ENCODE results near the gene HAGHL. TPM values are rescaled to one million over a fixed set of nuclear protein-coding genes. Genes with fewer than 3 reads are reported as not detected.

Gene HAGHL
- total RNA-seq, 6 experiments from 2014 or later = 0.83 to 2.5 (median 1.3) TPM

DNA sequence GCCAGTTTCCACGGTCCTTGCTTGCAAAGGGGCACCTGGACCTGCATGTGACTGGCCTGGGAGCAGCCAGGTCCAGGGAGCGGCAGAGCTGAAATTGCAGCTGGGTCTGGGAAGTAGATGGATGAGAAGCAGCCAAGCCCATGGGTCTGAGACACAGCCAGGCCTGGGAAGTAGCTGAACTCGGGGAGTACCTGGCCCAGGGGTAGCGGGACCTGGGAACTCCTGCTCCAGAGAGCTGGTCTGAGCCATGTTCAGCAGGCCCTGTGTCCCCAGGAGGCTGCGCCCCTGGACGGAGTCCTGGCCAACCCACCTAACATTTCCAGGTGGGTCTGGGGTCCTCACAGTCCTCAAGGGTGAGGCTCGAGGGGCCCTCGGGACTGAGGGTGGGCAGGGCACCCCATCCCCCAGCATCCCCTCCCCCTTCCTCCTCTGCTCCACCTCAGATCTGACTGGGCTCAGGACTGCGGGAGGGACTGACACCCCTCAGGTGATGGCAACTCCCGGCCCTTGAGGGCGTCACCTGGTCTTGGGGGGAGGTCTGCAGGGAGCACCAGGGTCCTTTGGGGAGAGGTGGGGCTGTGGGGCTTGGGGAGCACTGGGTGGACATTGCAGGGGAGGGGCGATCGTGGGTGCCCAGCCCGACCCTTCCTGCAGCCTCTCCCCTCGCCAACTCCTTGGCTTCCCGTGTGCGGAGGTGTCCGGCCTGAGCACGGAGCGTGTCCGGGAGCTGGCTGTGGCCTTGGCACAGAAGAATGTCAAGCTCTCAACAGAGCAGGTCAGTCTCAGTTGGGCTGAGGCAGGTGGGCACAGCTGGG lies 36.7 kb downstream of the HAGHL start:
- DNase-seq (no peak), ATAC-seq (no peak)
- TF ChIP-seq POLR2A (IDR thresholded peaks at IDR 0.05) = no peak
- TF ChIP-seq, protein P1, sequence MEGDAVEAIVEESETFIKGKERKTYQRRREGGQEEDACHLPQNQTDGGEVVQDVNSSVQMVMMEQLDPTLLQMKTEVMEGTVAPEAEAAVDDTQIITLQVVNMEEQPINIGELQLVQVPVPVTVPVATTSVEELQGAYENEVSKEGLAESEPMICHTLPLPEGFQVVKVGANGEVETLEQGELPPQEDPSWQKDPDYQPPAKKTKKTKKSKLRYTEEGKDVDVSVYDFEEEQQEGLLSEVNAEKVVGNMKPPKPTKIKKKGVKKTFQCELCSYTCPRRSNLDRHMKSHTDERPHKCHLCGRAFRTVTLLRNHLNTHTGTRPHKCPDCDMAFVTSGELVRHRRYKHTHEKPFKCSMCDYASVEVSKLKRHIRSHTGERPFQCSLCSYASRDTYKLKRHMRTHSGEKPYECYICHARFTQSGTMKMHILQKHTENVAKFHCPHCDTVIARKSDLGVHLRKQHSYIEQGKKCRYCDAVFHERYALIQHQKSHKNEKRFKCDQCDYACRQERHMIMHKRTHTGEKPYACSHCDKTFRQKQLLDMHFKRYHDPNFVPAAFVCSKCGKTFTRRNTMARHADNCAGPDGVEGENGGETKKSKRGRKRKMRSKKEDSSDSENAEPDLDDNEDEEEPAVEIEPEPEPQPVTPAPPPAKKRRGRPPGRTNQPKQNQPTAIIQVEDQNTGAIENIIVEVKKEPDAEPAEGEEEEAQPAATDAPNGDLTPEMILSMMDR (IDR thresholded peaks at IDR 0.05) = no peak
- intact Hi-C loops (cut with DNase I) = no loop called here
- H3K4me1 ChIP-seq = no peaks in the 10 kb centered on the region
- 82% methylated on average over 3 of the region's 21 CpGs for WGBS (ENCODE audit: insufficient coverage, low coverage, low lambda C conversion rate, missing lambda C conversion rate)
- no peak overlapping the region for H3K4me3 ChIP-seq
- H3K36me3 ChIP-seq = no peaks in the 10 kb centered on the region
- H3K27me3 ChIP-seq = no peaks in the 10 kb centered on the region
- H3K9me3 ChIP-seq = no peaks in the 10 kb centered on the region
- no peak overlapping the region for H3K27ac ChIP-seq

DNA sequence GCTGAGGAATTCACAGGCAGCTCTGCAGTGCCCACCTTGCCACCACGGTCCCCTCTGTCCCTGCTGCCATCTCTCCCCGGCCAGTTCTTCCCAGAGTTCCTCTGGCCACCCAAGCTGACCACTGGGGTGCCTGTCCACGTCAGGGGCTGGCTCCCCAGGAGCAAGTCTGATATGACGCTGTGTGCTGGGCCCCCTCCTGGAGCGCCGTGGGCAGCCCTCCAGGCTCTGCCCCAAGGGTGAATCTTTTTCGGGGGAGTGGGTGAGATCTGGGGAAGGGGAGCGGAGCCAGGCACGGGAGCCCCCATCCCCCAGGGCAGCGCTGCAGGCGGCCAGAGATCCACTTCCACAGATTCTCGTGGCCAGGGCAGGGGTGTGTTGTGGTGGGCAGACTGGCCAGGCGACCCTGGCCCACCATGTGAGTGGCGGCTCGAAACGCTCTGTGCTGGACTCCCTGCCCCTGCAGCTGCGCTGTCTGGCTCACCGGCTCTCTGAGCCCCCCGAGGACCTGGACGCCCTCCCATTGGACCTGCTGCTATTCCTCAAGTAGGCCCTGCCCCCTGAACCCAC lies 37.4 kb downstream of the HAGHL start:
- no peaks in the 10 kb centered on the region for H3K4me1 ChIP-seq
- DNase-seq (no peak), ATAC-seq (no peak)
- no CpG with 5 or more reads among the region's 20 CpGs for WGBS (ENCODE audit: insufficient coverage, low coverage, low lambda C conversion rate, missing lambda C conversion rate)
- H3K4me3 ChIP-seq = no peak overlapping the region
- no peak overlapping the region for H3K27ac ChIP-seq
- H3K9me3 ChIP-seq = no peaks in the 10 kb centered on the region
- H3K27me3 ChIP-seq = no peaks in the 10 kb centered on the region
- H3K36me3 ChIP-seq = no peaks in the 10 kb centered on the region
- TF ChIP-seq POLR2A (IDR thresholded peaks at IDR 0.05) = no peak
- TF ChIP-seq, protein P1 (IDR thresholded peaks at IDR 0.05) = no peak
- intact Hi-C loops (cut with DNase I) = no loop called here

DNA sequence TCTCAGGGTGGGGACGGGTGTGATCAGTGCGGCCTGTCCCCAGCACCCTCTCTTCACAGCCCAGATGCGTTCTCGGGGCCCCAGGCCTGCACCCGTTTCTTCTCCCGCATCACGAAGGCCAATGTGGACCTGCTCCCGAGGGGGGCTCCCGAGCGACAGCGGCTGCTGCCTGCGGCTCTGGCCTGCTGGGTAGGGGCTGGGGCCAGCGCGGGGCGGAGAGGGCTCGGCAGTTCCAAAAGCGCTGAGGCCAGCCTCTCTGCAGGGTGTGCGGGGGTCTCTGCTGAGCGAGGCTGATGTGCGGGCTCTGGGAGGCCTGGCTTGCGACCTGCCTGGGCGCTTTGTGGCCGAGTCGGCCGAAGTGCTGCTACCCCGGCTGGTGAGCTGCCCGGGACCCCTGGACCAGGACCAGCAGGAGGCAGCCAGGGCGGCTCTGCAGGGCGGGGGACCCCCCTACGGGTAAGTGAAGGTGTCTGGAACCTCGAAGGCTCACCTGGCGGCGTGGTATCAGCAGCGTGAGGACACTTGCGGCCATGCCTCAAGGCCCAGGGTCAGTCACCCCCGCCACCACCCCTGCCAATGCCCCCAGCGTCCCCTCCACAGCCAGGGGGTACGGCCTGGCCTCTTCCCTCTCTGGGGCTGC lies 38.1 kb downstream of the HAGHL start:
- peak in 1 of 3 donors; percentile 50 for DNase-seq

DNA sequence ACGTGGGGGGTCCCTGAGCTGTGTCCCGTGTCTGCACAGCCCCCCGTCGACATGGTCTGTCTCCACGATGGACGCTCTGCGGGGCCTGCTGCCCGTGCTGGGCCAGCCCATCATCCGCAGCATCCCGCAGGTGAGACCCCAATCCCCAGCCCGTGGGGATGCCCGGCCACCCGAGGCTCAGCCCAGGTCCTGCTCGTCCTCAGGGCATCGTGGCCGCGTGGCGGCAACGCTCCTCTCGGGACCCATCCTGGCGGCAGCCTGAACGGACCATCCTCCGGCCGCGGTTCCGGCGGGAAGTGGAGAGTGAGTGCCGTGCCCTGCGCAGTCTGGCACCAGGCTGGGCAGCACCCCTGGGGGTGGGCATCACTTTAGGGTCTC lies 38.6 kb downstream of the HAGHL start:
- Histone ChIP-seq H3K4me1 (no peaks in the 10 kb centered on the region), H3K4me3 (no peak overlapping the region), H3K9me3 (no peaks in the 10 kb centered on the region), H3K36me3 (no peaks in the 10 kb centered on the region), H3K27me3 (no peaks in the 10 kb centered on the region), H3K27ac (no peak overlapping the region)
- ATAC-seq (no peak), DNase-seq (no peak)
- TF ChIP-seq, protein P1 (IDR thresholded peaks at IDR 0.05) = no peak
- TF ChIP-seq POLR2A (IDR thresholded peaks at IDR 0.05) = no peak
- WGBS (ENCODE audit: insufficient coverage, low coverage, low lambda C conversion rate, missing lambda C conversion rate) = no CpG with 5 or more reads among the region's 29 CpGs
- intact Hi-C loops (cut with DNase I) = no loop called here

More for the DNA sequence above, 38.1 kb downstream of the HAGHL start:
- Histone ChIP-seq H3K27ac (no peak overlapping the region), H3K4me3 (no peak overlapping the region), H3K9me3 (no peaks in the 10 kb centered on the region), H3K27me3 (no peaks in the 10 kb centered on the region), H3K4me1 (no peaks in the 10 kb centered on the region), H3K36me3 (no peaks in the 10 kb centered on the region)
- intact Hi-C loops (cut with DNase I) = no loop called here
- no peak for ATAC-seq
- 91% methylated on average over 12 of the region's 38 CpGs for WGBS (ENCODE audit: insufficient coverage, low coverage, low lambda C conversion rate, missing lambda C conversion rate)
- TF ChIP-seq, protein P1 (IDR thresholded peaks at IDR 0.05) = no peak
- no peak for TF ChIP-seq POLR2A (IDR thresholded peaks at IDR 0.05)
